ENCODE data around the gene LRRC57. TPM values are rescaled to one million over a fixed set of nuclear protein-coding genes. Genes with fewer than 3 reads are reported as not detected.

LRRC57 gene
- total RNA-seq, 2 donors from 2014 or later = 14.6 to 19.3 TPM

DNA sequence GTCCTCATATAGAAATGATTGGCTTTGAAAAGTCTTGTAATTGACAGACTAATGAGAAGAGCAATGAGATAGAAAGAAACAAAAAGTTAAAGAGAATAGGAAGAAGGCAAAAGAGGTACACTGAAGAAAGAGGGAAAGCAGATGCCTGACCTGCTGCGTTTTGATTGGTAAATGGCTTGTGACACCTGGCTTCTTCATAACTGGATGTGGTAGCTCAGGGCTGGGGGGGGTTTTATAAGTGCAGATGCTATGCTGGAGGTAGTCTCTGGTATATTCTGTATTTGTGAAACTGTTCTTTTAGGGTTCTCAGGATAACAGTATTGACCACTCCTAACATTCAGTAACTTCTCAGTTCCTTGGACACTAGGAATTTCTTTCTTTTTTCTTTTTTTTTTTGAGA lies 28.2 kb upstream of the LRRC57 start:
- Histone ChIP-seq H3K9me3 (ENCODE audit: control insufficient read depth, low read length) (no peaks in the 10 kb centered on the region), H3K9ac (ENCODE audit: extremely low read depth, low read length, poor library complexity, severe bottlenecking) (no peak overlapping the region), H3K4me3 (ENCODE audit: low read length) (no peak overlapping the region), H3K27me3 (ENCODE audit: control insufficient read depth, insufficient read depth, low read length, poor library complexity, severe bottlenecking) (peaks cover 72% of the 10 kb centered on the region), H3K4me1 (ENCODE audit: control insufficient read depth, insufficient read depth, low read length) (no peaks in the 10 kb centered on the region), H3K27ac (ENCODE audit: low read depth, low read length) (no peak overlapping the region), H3K36me3 (ENCODE audit: control insufficient read depth, insufficient read depth, low read length) (no peaks in the 10 kb centered on the region)
- Mint-ChIP-seq H3K4me3 (peak overlapping the region; percentile 69), H3K27ac (no peak overlapping the region), H3K9me3 (no peaks in the 10 kb centered on the region), H3K36me3 (ENCODE audit: low read depth) (no peaks in the 10 kb centered on the region), H3K4me1 (peaks cover 17% of the 10 kb centered on the region), H3K27me3 (ENCODE audit: insufficient read depth) (peaks cover 92% of the 10 kb centered on the region)
- DNase-seq = no peak
- WGBS, 2 experiments (ENCODE audit: insufficient coverage in 1 of 2, insufficient read length in 1 of 2) = 94 to 100% methylated on average over 1 of the region's 1 CpG
- TF ChIP-seq, protein P1, sequence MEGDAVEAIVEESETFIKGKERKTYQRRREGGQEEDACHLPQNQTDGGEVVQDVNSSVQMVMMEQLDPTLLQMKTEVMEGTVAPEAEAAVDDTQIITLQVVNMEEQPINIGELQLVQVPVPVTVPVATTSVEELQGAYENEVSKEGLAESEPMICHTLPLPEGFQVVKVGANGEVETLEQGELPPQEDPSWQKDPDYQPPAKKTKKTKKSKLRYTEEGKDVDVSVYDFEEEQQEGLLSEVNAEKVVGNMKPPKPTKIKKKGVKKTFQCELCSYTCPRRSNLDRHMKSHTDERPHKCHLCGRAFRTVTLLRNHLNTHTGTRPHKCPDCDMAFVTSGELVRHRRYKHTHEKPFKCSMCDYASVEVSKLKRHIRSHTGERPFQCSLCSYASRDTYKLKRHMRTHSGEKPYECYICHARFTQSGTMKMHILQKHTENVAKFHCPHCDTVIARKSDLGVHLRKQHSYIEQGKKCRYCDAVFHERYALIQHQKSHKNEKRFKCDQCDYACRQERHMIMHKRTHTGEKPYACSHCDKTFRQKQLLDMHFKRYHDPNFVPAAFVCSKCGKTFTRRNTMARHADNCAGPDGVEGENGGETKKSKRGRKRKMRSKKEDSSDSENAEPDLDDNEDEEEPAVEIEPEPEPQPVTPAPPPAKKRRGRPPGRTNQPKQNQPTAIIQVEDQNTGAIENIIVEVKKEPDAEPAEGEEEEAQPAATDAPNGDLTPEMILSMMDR (conservative IDR thresholded peaks at IDR 0.05) = no peak

DNA sequence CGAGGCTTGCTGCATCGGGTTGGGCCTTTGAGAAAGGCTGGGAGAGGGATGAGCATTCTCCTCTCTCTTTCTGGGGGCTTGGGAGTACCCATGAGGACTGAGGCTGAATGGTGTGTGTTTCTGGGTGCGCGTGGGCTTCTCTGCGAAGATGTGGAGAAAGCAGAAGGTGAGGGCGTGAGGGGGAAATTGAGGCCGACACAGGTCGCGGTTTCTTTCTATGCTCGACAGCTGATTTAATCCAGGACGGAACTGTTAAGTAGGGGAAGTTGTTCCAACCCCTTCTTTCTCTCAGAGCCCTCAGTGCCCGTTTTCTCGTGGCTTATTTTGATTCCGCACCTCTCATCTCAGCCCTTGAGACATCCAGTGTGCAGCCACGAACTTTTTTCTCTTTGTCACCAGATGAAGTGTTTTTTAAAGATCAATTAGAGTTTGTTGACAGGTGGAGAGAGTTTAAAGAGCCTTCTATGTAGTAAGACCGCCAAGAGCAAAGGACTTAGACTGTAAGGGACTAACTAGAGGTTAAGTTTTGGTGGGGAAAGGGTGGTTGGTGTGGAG lies 27.5 kb upstream of the LRRC57 start:
- H3K27me3 ChIP-seq (ENCODE audit: control insufficient read depth, insufficient read depth, low read length, poor library complexity, severe bottlenecking) = peaks cover 65% of the 10 kb centered on the region
- H3K9ac ChIP-seq (ENCODE audit: extremely low read depth, low read length, poor library complexity, severe bottlenecking) = no peak overlapping the region
- H3K4me3 ChIP-seq (ENCODE audit: low read length) = peak overlapping the region; percentile 74
- Mint-ChIP-seq H3K27ac (no peak overlapping the region), H3K4me1 (peaks cover 14% of the 10 kb centered on the region), H3K9me3 (no peaks in the 10 kb centered on the region), H3K36me3 (ENCODE audit: low read depth) (no peaks in the 10 kb centered on the region), H3K27me3 (ENCODE audit: insufficient read depth) (peaks cover 86% of the 10 kb centered on the region), H3K4me3 (peak overlapping the region; percentile 69)
- H3K36me3 ChIP-seq (ENCODE audit: control insufficient read depth, insufficient read depth, low read length) = no peaks in the 10 kb centered on the region
- no peak for DNase-seq
- no peaks in the 10 kb centered on the region for H3K4me1 ChIP-seq (ENCODE audit: control insufficient read depth, insufficient read depth, low read length)
- no peaks in the 10 kb centered on the region for H3K9me3 ChIP-seq (ENCODE audit: control insufficient read depth, low read length)
- no peak overlapping the region for H3K27ac ChIP-seq (ENCODE audit: low read depth, low read length)
- 19 to 28% methylated on average over 7 to 16 of the region's 16 CpGs for WGBS, 2 experiments (ENCODE audit: insufficient coverage in 1 of 2, insufficient read length in 1 of 2)
- TF ChIP-seq, protein P1 (conservative IDR thresholded peaks at IDR 0.05) = no peak

DNA sequence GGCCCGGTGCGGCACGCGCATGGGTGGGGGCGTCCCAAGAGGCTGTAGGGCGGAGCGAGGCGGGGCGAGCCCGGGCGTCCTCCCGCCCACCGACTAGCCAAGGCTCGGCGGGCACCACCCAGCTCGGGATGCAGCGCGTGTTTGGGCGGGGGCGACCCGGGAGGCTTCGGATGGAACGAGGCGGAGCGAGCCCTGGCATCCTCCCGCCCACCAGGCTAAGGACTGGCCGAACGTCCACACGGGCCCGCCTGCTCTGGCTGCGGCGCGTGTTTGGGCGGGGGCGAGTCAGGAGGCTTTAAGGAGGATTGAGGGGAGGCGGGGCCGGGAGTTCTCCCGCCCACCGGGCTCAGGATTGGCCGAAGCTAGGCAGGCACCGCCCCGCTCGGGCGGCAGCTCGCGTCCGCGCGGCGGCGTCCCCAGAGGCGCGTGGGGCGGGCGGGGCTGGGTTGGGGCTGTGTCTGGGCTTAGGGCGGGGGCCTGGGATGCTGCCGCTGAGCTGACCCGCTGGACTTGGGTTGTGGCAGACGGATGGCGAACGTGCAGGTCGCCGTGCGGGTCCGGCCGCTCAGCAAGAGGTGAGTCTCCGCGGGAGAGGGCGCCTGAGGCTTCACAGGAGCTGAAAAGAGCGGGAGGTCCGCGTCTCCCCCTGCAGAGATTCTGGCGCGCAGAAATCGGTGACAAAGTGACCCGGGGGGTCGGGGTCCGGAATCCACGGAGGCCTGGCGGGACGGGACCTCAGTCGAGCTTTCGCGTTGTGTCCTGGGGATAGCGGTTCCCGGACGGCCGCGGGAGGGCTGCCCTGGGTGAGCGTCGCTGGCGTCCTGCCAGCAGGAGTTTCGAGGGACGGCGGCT lies 26.8 kb upstream of the LRRC57 start, which contains the start of gene STARD9:
STARD9 (plus strand) TSS at position 419 of the 852 bp plus-strand sequence; CDS start at position 529, 110 bp downstream.
- H3K9me3 Mint-ChIP-seq = no peaks in the 10 kb centered on the region
- H3K27ac ChIP-seq (ENCODE audit: low read depth, low read length) = no peak within 1 kb of the TSS
- H3K27me3 Mint-ChIP-seq (ENCODE audit: insufficient read depth) = peaks cover 79% of the 10 kb centered on the region

More for the DNA sequence above, 26.8 kb upstream of the LRRC57 start, which contains the start of gene STARD9:
- Histone ChIP-seq H3K4me3 (ENCODE audit: low read length) (peak within 1 kb of the TSS; percentile 76), H3K36me3 (ENCODE audit: control insufficient read depth, insufficient read depth, low read length) (no peaks in the 10 kb centered on the region), H3K9ac (ENCODE audit: extremely low read depth, low read length, poor library complexity, severe bottlenecking) (no peak within 1 kb of the TSS), H3K9me3 (ENCODE audit: control insufficient read depth, low read length) (no peaks in the 10 kb centered on the region), H3K27me3 (ENCODE audit: control insufficient read depth, insufficient read depth, low read length, poor library complexity, severe bottlenecking) (peaks cover 58% of the 10 kb centered on the region), H3K4me1 (ENCODE audit: control insufficient read depth, insufficient read depth, low read length) (no peaks in the 10 kb centered on the region)
- peak within 1 kb of the TSS; percentile 69 for H3K4me3 Mint-ChIP-seq
- TF ChIP-seq, protein P1 (conservative IDR thresholded peaks at IDR 0.05) = no peak
- H3K4me1 Mint-ChIP-seq = peaks cover 14% of the 10 kb centered on the region
- H3K36me3 Mint-ChIP-seq (ENCODE audit: low read depth) = peaks cover 2% of the 10 kb centered on the region
- H3K27ac Mint-ChIP-seq = peak within 1 kb of the TSS; percentile 26
- WGBS, 2 experiments (ENCODE audit: insufficient coverage in 1 of 2, insufficient read length in 1 of 2) = 0% methylated on average over 13 to 95 of the region's 95 CpGs
- DNase-seq = peak; percentile 99
